MM.1S (cell line): Measurements from ENCODE around the gene BPIFA3.

Experiments
- DNase-seq: peaks from one replicate; pipeline ENCODE4 v3.0.0-alpha.2; 2015
- H2AFZ ChIP-seq: fragments of 300-600 bp; sonication (generic); 2 replicates; pipeline ENCODE4 v1.6.0; 2016; ENCODE audit warnings: antibody characterized with exemption, low read length
- H3F3A ChIP-seq: fragments of 300-600 bp; sonication (generic); 2 replicates; pipeline ENCODE4 v1.6.1; 2016; ENCODE audit warnings: mild to moderate bottlenecking, antibody characterized with exemption, low read length, moderate library complexity, mixed read lengths; ENCODE audit not compliant: insufficient read depth
- H3K27ac ChIP-seq: fragments of 300-600 bp; sonication (generic); 2 replicates; pipeline ENCODE4 v1.5.1; 2016; ENCODE audit warnings: mild to moderate bottlenecking, low read length
- H3K27me3 ChIP-seq: fragments of 300-600 bp; sonication (generic); replicated peaks from 2 replicates; pipeline ENCODE4 v1.6.0; 2016; ENCODE audit warnings: low read length; ENCODE audit not compliant: insufficient read depth
- H3K36me3 ChIP-seq: fragments of 300-600 bp; sonication (generic); replicated peaks from 2 replicates; pipeline ENCODE4 v1.6.1; 2016; ENCODE audit warnings: mild to moderate bottlenecking, low read length, mixed read lengths; ENCODE audit not compliant: insufficient read depth
- H3K4me1 ChIP-seq: fragments of 300-600 bp; sonication (generic); 2 replicates; pipeline ENCODE4 v1.6.1; 2016; ENCODE audit warnings: low read length, mixed read lengths
- H3K4me2 ChIP-seq: fragments of 300-600 bp; sonication (generic); 2 replicates; pipeline ENCODE4 v1.6.0; 2016; ENCODE audit warnings: low read depth, low read length
- H3K4me3 ChIP-seq: fragments of 300-600 bp; sonication (generic); 2 replicates; pipeline ENCODE4 v1.5.1; 2016; ENCODE audit warnings: low read length, mixed read lengths
- H3K79me2 ChIP-seq: fragments of 300-600 bp; sonication (generic); 2 replicates; pipeline ENCODE4 v1.6.1; 2016; ENCODE audit warnings: mixed run types, low read length, mixed read lengths
- H3K9ac ChIP-seq: fragments of 300-600 bp; sonication (generic); 2 replicates; pipeline ENCODE4 v1.6.1; 2016; ENCODE audit warnings: low read length, mixed read lengths
- H3K9me2 ChIP-seq: fragments of 300-600 bp; sonication (generic); replicated peaks from 2 replicates; pipeline ENCODE4 v1.6.1; 2016; ENCODE audit warnings: mild to moderate bottlenecking, low read length, mixed read lengths; ENCODE audit not compliant: insufficient read depth
- H3K9me3 ChIP-seq: fragments of 300-600 bp; sonication (generic); replicated peaks from 2 replicates; pipeline ENCODE4 v1.6.1; 2016; ENCODE audit warnings: mild to moderate bottlenecking, low read length, mixed read lengths; ENCODE audit not compliant: insufficient read depth
- H4K20me1 ChIP-seq: fragments of 300-600 bp; sonication (generic); 2 replicates; pipeline ENCODE4 v1.6.1; 2016; ENCODE audit warnings: mild to moderate bottlenecking, low read length, moderate library complexity, mixed read lengths; ENCODE audit not compliant: insufficient read depth
- CTCF ChIP-seq: fragments of 300-600 bp; sonication (generic); IDR thresholded peaks from 2 replicates; pipeline ENCODE4 v1.5.1; 2016; ENCODE audit warnings: antibody characterized with exemption, low read length, mixed read lengths
- EZH2 ChIP-seq: fragments of 300-600 bp; sonication (generic); optimal IDR thresholded peaks from 2 replicates; pipeline ENCODE3; 2017; ENCODE audit warnings: low read depth, mild to moderate bottlenecking, antibody characterized with exemption, low read length, mixed read lengths
- EZH2phosphoT487 ChIP-seq: fragments of 300-600 bp; sonication (generic); IDR thresholded peaks from 2 replicates; pipeline ENCODE4 v1.6.1; 2018; ENCODE audit warnings: antibody characterized with exemption, low read length

Gene BPIFA3

GRCh38 chr20:33224399-33224798, 7.2 kb downstream of the BPIFA3 start:
- H3K27ac ChIP-seq: no peak overlapping the region
- H3K9me3 ChIP-seq: no peaks in the 10 kb centered on the region
- no peaks in the 10 kb centered on the region for H3K4me1 ChIP-seq
- H3K9me2 ChIP-seq: no peaks in the 10 kb centered on the region
- peaks cover 53% of the 10 kb centered on the region for H3K27me3 ChIP-seq
- no peak overlapping the region for H2AFZ ChIP-seq
- no peak overlapping the region for H3K4me3 ChIP-seq
- TF ChIP-seq EZH2: no peak
- no peak for TF ChIP-seq EZH2phosphoT487
- no peak for TF ChIP-seq CTCF
- H4K20me1 ChIP-seq: no peaks in the 10 kb centered on the region
- no peaks in the 10 kb centered on the region for H3K79me2 ChIP-seq
- no peak overlapping the region for H3K9ac ChIP-seq
- H3F3A ChIP-seq: no peaks in the 10 kb centered on the region
- no peak overlapping the region for H3K4me2 ChIP-seq
- DNase-seq: no peak
- no peaks in the 10 kb centered on the region for H3K36me3 ChIP-seq

- DNase-seq: no peak
- no peak overlapping the region for H3K4me2 ChIP-seq
- TF ChIP-seq EZH2phosphoT487: no peak
- no peak for TF ChIP-seq CTCF
- no peak for TF ChIP-seq EZH2
- no peak overlapping the region for H3K4me3 ChIP-seq
- H3K27ac ChIP-seq: no peak overlapping the region
- no peaks in the 10 kb centered on the region for H3K9me2 ChIP-seq
- no peaks in the 10 kb centered on the region for H3K4me1 ChIP-seq
- no peaks in the 10 kb centered on the region for H4K20me1 ChIP-seq
- H3K79me2 ChIP-seq: no peaks in the 10 kb centered on the region
- H3K36me3 ChIP-seq: no peaks in the 10 kb centered on the region
- no peak overlapping the region for H2AFZ ChIP-seq
- no peaks in the 10 kb centered on the region for H3F3A ChIP-seq
- no peak overlapping the region for H3K9ac ChIP-seq
- peaks cover 24% of the 10 kb centered on the region; the same call in 1 of the 2 replicates for H3K27me3 ChIP-seq
- H3K9me3 ChIP-seq: no peaks in the 10 kb centered on the region
Observed at GRCh38 chr20:33229843-33230242, 12.7 kb downstream of the BPIFA3 start.

- TF ChIP-seq CTCF (no peak), EZH2 (no peak), EZH2phosphoT487 (no peak)
Observed at GRCh38 chr20:33231237-33231636, 14.1 kb downstream of the BPIFA3 start.

More at GRCh38 chr20:33231237-33231636, 14.1 kb downstream of the BPIFA3 start:
- peaks cover 21% of the 10 kb centered on the region; the same call in 1 of the 2 replicates for H3K27me3 ChIP-seq
- H3K4me1 ChIP-seq: no peaks in the 10 kb centered on the region
- no peak overlapping the region for H3K9ac ChIP-seq
- H3K4me3 ChIP-seq: no peak overlapping the region
- no peaks in the 10 kb centered on the region for H3K79me2 ChIP-seq
- H3F3A ChIP-seq: no peaks in the 10 kb centered on the region
- no peak overlapping the region for H3K27ac ChIP-seq
- no peaks in the 10 kb centered on the region for H3K36me3 ChIP-seq
- no peaks in the 10 kb centered on the region for H3K9me2 ChIP-seq
- H3K9me3 ChIP-seq: no peaks in the 10 kb centered on the region
- H2AFZ ChIP-seq: no peak overlapping the region
- no peaks in the 10 kb centered on the region for H4K20me1 ChIP-seq
- DNase-seq: no peak
- H3K4me2 ChIP-seq: no peak overlapping the region
